Measurements from ENCODE around the gene HAT1. TPM values are rescaled to one million over a fixed set of nuclear protein-coding genes. Genes with fewer than 3 reads are reported as not detected.
"Not testable (repeated sequence)": the region's sequence is repeated elsewhere in the genome, so short reads cannot be mapped to it uniquely, and the experiment has no call there.

Gene HAT1
- polyA plus RNA-seq, 4 donors: 14.5 to 39.3 (median 30.5) TPM

DNA sequence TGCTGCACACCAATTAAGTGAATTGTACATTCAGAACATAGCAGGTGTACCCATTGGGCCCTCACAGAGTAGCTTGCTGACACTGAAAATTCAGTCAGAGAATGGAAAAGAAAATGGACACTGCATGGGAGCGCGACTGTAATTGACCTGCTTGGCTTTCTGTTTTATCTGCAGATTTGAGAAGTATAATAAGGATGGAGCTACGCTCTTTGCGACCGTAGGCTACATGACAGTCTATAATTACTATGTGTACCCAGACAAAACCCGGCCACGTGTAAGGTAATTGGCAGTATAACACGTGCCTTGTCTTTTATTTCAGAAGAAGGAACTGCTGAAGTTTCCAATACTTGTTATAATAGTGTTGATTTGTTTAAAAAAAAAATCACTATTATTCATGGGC, 44.0 kb downstream of the HAT1 start:
- DNase-seq: no peak
- Histone ChIP-seq H3K36me3 (ENCODE audit: control insufficient read depth in 3 of 3, insufficient read depth in 2 of 3, low read depth in 1 of 3, low read length in 3 of 3) (peaks cover 0 to 4% (median 2%) of the 10 kb centered on the region in 3 donors), H3K4me3 (ENCODE audit: low read depth in 1 of 3, low read length in 3 of 3) (no peak overlapping the region), H3K9me3 (ENCODE audit: control insufficient read depth in 2 of 2, insufficient read depth in 1 of 2, low read depth in 1 of 2, low read length in 1 of 2) (no peaks in the 10 kb centered on the region), H3K4me1 (ENCODE audit: control insufficient read depth in 3 of 3, insufficient read depth in 2 of 3, low read depth in 1 of 3, low read length in 2 of 3) (no peaks in the 10 kb centered on the region), H3K27ac (ENCODE audit: low read depth in 1 of 3, low read length in 2 of 3) (no peak overlapping the region), H3K27me3 (ENCODE audit: control insufficient read depth in 3 of 3, insufficient read depth in 3 of 3, low read length in 3 of 3) (no peaks in the 10 kb centered on the region)
- WGBS, 3 donors: 96 to 97% (median 97%) methylated on average over 8 of the region's 8 CpGs
- no peak for FAIRE-seq

DNA sequence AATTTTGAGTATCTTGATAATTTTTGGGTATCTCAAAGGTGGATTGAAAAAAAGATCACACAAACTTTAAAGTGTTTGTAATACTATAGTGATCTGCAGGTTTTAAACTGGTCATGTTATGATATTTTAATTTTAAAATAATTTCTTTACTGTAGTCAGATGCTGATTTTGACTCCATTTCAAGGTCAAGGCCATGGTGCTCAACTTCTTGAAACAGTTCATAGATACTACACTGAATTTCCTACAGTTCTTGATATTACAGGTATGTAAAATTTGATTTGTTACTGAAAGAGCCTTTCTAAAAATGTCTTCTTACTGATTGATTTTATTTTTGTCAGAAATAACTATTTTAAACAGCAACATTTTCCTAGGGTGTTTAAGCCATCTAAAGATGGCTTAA, 44.4 kb downstream of the HAT1 start:
- H3K9me3 ChIP-seq (ENCODE audit: control insufficient read depth in 2 of 2, insufficient read depth in 1 of 2, low read depth in 1 of 2, low read length in 1 of 2): no peaks in the 10 kb centered on the region
- no peaks in the 10 kb centered on the region for H3K4me1 ChIP-seq (ENCODE audit: control insufficient read depth in 3 of 3, insufficient read depth in 2 of 3, low read depth in 1 of 3, low read length in 2 of 3)
- peaks cover 0 to 5% (median 2%) of the 10 kb centered on the region in 3 donors for H3K36me3 ChIP-seq (ENCODE audit: control insufficient read depth in 3 of 3, insufficient read depth in 2 of 3, low read depth in 1 of 3, low read length in 3 of 3)
- H3K27ac ChIP-seq (ENCODE audit: low read depth in 1 of 3, low read length in 2 of 3): no peak overlapping the region
- no peak for DNase-seq
- FAIRE-seq: no peak
- H3K4me3 ChIP-seq (ENCODE audit: low read depth in 1 of 3, low read length in 3 of 3): no peak overlapping the region
- no peaks in the 10 kb centered on the region for H3K27me3 ChIP-seq (ENCODE audit: control insufficient read depth in 3 of 3, insufficient read depth in 3 of 3, low read length in 3 of 3)

DNA sequence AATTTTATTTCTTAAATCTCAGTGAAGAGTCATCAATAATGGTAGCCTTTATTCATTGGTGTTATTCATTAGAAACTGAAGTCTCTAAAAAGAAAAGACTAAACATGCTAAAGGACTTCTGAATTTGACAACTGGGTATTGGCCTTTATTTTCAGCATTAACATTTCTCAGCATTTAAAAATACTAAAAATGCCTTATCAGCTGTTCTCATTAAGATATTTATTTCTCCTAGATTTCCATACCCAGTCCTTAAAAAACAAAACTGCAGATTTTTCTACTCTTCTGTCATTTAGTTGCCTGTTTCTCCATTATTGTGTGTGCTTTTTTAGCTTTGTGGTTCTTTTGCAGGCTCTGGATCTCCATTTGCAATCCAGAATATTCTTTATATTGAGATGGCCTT, 46.2 kb downstream of the HAT1 start:
- H3K36me3 ChIP-seq (ENCODE audit: control insufficient read depth in 3 of 3, insufficient read depth in 2 of 3, low read depth in 1 of 3, low read length in 3 of 3): peaks cover 0 to 8% (median 2%) of the 10 kb centered on the region in 3 donors
- no peaks in the 10 kb centered on the region for H3K27me3 ChIP-seq (ENCODE audit: control insufficient read depth in 3 of 3, insufficient read depth in 3 of 3, low read length in 3 of 3)
- FAIRE-seq: no peak

DNA sequence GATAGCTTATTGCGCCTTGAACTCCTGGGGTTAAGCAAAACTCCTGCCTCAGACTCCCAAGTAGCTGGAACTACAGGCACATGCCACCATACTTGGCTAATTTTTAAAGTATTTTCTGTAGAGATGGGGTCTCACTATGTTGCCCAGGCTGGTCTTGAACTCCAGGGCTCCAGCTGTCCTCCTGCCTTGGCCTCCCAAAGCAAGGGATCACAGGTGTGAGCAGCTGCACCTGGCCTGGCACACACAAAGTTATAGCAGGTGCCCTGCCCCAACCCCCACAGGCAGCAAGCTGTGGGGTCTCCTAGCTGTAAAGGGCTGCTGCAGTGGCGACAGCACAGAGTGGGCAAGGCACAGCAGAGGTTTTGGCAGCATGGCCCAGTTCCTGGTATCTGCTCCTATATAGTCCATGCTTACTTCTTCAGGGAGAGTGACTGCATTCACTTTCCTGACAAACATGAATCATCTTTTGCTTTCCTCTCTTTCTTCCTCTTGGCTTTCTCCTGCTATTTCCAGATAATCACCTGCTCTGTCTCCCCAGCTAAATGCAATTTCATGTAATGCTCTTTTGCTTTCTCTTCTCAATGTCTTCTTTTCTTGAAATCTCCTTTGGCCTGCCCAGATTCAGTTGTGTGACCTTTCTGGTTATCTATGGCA, 50.2 kb downstream of the HAT1 start:
- Histone ChIP-seq H3K36me3 (ENCODE audit: control insufficient read depth in 3 of 3, insufficient read depth in 2 of 3, low read depth in 1 of 3, low read length in 3 of 3) (peaks cover 0 to 15% (median under 1%) of the 10 kb centered on the region in 3 donors), H3K4me1 (ENCODE audit: control insufficient read depth in 3 of 3, insufficient read depth in 2 of 3, low read depth in 1 of 3, low read length in 2 of 3) (no peaks in the 10 kb centered on the region), H3K27me3 (ENCODE audit: control insufficient read depth in 3 of 3, insufficient read depth in 3 of 3, low read length in 3 of 3) (no peaks in the 10 kb centered on the region), H3K9me3 (ENCODE audit: control insufficient read depth in 2 of 2, insufficient read depth in 1 of 2, low read depth in 1 of 2, low read length in 1 of 2) (no peaks in the 10 kb centered on the region), H3K27ac (ENCODE audit: low read depth in 1 of 3, low read length in 2 of 3) (no peak overlapping the region), H3K4me3 (ENCODE audit: low read depth in 1 of 3, low read length in 3 of 3) (no peak overlapping the region)
- WGBS, 3 donors: 98 to 100% (median 100%) methylated on average over 2 of the region's 2 CpGs
- no peak for FAIRE-seq
- DNase-seq: no peak

More for the DNA sequence above, 46.2 kb downstream of the HAT1 start:
- Histone ChIP-seq H3K4me1 (ENCODE audit: control insufficient read depth in 3 of 3, insufficient read depth in 2 of 3, low read depth in 1 of 3, low read length in 2 of 3) (no peaks in the 10 kb centered on the region), H3K9me3 (ENCODE audit: control insufficient read depth in 2 of 2, insufficient read depth in 1 of 2, low read depth in 1 of 2, low read length in 1 of 2) (no peaks in the 10 kb centered on the region), H3K4me3 (ENCODE audit: low read depth in 1 of 3, low read length in 3 of 3) (no peak overlapping the region), H3K27ac (ENCODE audit: low read depth in 1 of 3, low read length in 2 of 3) (no peak overlapping the region)
- no peak for DNase-seq

DNA sequence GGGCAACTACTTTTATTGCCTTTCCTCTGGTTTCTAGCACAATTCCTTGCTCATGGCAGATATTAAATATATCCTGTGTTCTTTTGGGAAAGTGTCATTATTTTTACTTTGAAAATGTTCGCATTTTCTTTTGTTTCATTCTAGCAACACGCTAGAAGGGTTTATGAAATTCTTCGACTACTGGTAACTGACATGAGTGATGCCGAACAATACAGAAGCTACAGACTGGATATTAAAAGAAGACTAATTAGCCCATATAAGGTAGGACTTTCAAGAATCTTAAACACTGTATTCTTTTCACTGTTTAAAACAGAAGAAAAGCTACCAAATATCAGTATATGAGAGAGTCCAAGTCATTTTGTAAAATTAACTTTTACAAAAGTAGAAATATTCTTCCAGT, 56.8 kb downstream of the HAT1 start:
- Histone ChIP-seq H3K27ac (ENCODE audit: low read depth in 1 of 3, low read length in 2 of 3) (no peak overlapping the region), H3K36me3 (ENCODE audit: control insufficient read depth in 3 of 3, insufficient read depth in 2 of 3, low read depth in 1 of 3, low read length in 3 of 3) (peaks cover 0 to 21% (median 5%) of the 10 kb centered on the region in 3 donors), H3K4me3 (ENCODE audit: low read depth in 1 of 3, low read length in 3 of 3) (no peak overlapping the region), H3K9me3 (ENCODE audit: control insufficient read depth in 2 of 2, insufficient read depth in 1 of 2, low read depth in 1 of 2, low read length in 1 of 2) (no peaks in the 10 kb centered on the region), H3K4me1 (ENCODE audit: control insufficient read depth in 3 of 3, insufficient read depth in 2 of 3, low read depth in 1 of 3, low read length in 2 of 3) (no peaks in the 10 kb centered on the region), H3K27me3 (ENCODE audit: control insufficient read depth in 3 of 3, insufficient read depth in 3 of 3, low read length in 3 of 3) (no peaks in the 10 kb centered on the region)
- FAIRE-seq (no peak), DNase-seq (no peak)
- whole genome bisulfite sequencing, 3 donors: 97 to 98% (median 98%) methylated on average over 4 of the region's 4 CpGs

DNA sequence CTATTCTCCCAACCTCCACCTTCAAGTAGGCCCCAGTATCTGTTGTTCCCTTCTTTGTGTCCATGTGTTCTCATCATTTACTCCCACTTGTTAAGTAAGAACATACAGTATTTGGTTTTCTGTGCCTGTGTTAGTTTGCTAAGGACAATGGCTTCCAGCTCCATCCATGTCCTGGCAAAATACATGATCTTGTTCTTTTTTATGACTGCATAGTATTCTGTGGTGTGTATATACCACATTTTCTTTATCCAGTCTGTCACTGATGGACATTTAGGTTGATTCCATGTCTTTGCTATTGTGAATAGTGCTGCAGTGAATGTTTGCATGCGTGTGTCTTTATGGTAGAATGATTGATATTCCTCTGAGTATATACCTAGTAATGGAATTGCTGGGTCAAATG, 61.7 kb downstream of the HAT1 start:
- WGBS, 3 donors: 96 to 97% (median 97%) methylated on average over 1 of the region's 1 CpG
- not testable (repeated sequence) for FAIRE-seq

DNA sequence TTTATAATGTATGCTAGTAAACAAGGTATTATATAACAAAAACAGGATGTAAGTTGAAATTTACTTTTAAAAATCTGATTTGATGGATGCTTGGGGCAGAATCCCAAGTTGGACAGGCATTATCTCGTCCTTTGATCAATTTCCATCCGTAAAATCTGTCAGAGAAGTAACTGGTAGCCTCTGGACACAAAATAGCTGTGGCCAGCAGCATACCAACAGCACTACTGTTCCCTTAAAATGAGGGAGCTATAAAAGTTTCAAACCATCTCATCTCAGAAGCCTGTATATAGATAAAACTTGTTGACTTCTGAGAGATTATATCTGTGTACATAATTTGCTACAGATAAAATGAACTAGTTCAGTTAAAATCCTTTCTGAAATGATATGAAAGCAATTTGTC, 62.8 kb downstream of the HAT1 start:
- DNase-seq: no peak
- WGBS, 3 donors: 91 to 94% (median 92%) methylated on average over 2 of the region's 2 CpGs
- no peak for FAIRE-seq

More for the DNA sequence above, 61.7 kb downstream of the HAT1 start:
- not testable (repeated sequence) for DNase-seq; H3K27me3 ChIP-seq (ENCODE audit: control insufficient read depth in 3 of 3, insufficient read depth in 3 of 3, low read length in 3 of 3); H3K4me1 ChIP-seq (ENCODE audit: control insufficient read depth in 3 of 3, insufficient read depth in 2 of 3, low read depth in 1 of 3, low read length in 2 of 3); H3K4me3 ChIP-seq (ENCODE audit: low read depth in 1 of 3, low read length in 3 of 3); H3K27ac ChIP-seq (ENCODE audit: low read depth in 1 of 3, low read length in 2 of 3); H3K9me3 ChIP-seq (ENCODE audit: control insufficient read depth in 2 of 2, insufficient read depth in 1 of 2, low read depth in 1 of 2, low read length in 1 of 2)
- H3K36me3 ChIP-seq (ENCODE audit: control insufficient read depth in 3 of 3, insufficient read depth in 2 of 3, low read depth in 1 of 3, low read length in 3 of 3): peaks cover 0 to 13% (median 2%) of the 10 kb centered on the region in 3 donors

DNA sequence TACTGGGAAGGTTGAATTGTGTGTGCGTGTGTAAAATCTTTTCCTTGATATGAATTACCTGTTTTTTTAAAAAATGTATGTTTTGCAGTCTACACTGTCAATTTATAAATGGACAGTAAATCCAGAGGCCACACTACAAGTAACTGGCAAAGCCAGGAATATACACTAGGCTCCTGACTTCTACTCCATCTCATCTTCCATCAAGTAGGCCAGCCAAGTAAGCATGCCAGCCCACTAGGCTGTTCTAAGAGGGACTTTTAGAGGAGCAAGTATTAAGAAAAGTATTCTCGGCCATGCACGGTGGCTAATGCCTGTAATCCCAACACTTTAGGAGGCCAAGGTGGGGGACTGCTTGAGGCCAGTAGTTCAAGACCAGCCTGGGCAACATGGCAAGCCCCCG, 64.5 kb downstream of the HAT1 start:
- no peak overlapping the region for H3K27ac ChIP-seq (ENCODE audit: low read depth in 1 of 3, low read length in 2 of 3)

More for the DNA sequence above, 62.8 kb downstream of the HAT1 start:
- Histone ChIP-seq H3K27me3 (ENCODE audit: control insufficient read depth in 3 of 3, insufficient read depth in 3 of 3, low read length in 3 of 3) (no peaks in the 10 kb centered on the region), H3K27ac (ENCODE audit: low read depth in 1 of 3, low read length in 2 of 3) (no peak overlapping the region), H3K4me1 (ENCODE audit: control insufficient read depth in 3 of 3, insufficient read depth in 2 of 3, low read depth in 1 of 3, low read length in 2 of 3) (no peaks in the 10 kb centered on the region), H3K9me3 (ENCODE audit: control insufficient read depth in 2 of 2, insufficient read depth in 1 of 2, low read depth in 1 of 2, low read length in 1 of 2) (no peaks in the 10 kb centered on the region), H3K4me3 (ENCODE audit: low read depth in 1 of 3, low read length in 3 of 3) (no peak overlapping the region), H3K36me3 (ENCODE audit: control insufficient read depth in 3 of 3, insufficient read depth in 2 of 3, low read depth in 1 of 3, low read length in 3 of 3) (peaks cover 0 to 10% (median 0%) of the 10 kb centered on the region in 3 donors)

DNA sequence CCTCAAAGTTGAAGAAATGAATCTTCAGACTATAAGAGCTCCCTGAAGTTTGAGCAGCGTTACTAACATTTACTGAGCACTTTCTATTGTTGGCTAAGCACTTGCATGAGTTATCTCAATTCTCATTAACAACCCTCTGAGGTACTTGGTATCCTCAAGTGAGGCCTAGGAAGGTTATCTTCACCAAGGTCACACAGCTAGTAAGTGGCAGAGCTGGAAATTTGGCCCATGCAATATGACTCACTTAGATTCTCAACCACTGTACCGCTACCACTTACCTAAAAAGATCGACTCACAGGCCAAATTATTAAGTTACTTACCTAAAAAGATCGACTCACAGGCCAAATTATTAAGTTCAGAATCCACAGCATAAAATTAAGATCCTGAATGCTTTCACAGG, 68.8 kb downstream of the HAT1 start:
- Histone ChIP-seq H3K4me3 (ENCODE audit: low read depth in 1 of 3, low read length in 3 of 3) (no peak overlapping the region), H3K4me1 (ENCODE audit: control insufficient read depth in 3 of 3, insufficient read depth in 2 of 3, low read depth in 1 of 3, low read length in 2 of 3) (no peaks in the 10 kb centered on the region), H3K27ac (ENCODE audit: low read depth in 1 of 3, low read length in 2 of 3) (no peak overlapping the region), H3K9me3 (ENCODE audit: control insufficient read depth in 2 of 2, insufficient read depth in 1 of 2, low read depth in 1 of 2, low read length in 1 of 2) (no peaks in the 10 kb centered on the region), H3K27me3 (ENCODE audit: control insufficient read depth in 3 of 3, insufficient read depth in 3 of 3, low read length in 3 of 3) (peaks cover 0 to 11% (median 0%) of the 10 kb centered on the region in 3 donors), H3K36me3 (ENCODE audit: control insufficient read depth in 3 of 3, insufficient read depth in 2 of 3, low read depth in 1 of 3, low read length in 3 of 3) (no peaks in the 10 kb centered on the region)
- FAIRE-seq (no peak), DNase-seq (no peak)
- 83 to 87% (median 85%) methylated on average over 4 of the region's 4 CpGs for WGBS, 3 donors

More for the DNA sequence above, 64.5 kb downstream of the HAT1 start:
- FAIRE-seq (no peak), DNase-seq (no peak)
- Histone ChIP-seq H3K4me1 (ENCODE audit: control insufficient read depth in 3 of 3, insufficient read depth in 2 of 3, low read depth in 1 of 3, low read length in 2 of 3) (no peaks in the 10 kb centered on the region), H3K27me3 (ENCODE audit: control insufficient read depth in 3 of 3, insufficient read depth in 3 of 3, low read length in 3 of 3) (no peaks in the 10 kb centered on the region), H3K36me3 (ENCODE audit: control insufficient read depth in 3 of 3, insufficient read depth in 2 of 3, low read depth in 1 of 3, low read length in 3 of 3) (peaks cover 0 to 4% (median 0%) of the 10 kb centered on the region in 3 donors), H3K9me3 (ENCODE audit: control insufficient read depth in 2 of 2, insufficient read depth in 1 of 2, low read depth in 1 of 2, low read length in 1 of 2) (no peaks in the 10 kb centered on the region), H3K4me3 (ENCODE audit: low read depth in 1 of 3, low read length in 3 of 3) (no peak overlapping the region)
- WGBS, 3 donors: 83 to 94% (median 93%) methylated on average over 4 of the region's 4 CpGs
